NCI-H1694 treated with DMSO at 0.1 percent for 48 hours (cell line): ENCODE results near the gene SNX9.
"Not testable (repeated sequence)": the region's sequence is repeated elsewhere in the genome, so short reads cannot be mapped to it uniquely, and the experiment has no call there.

ENCODE experiments used
- DNase-seq: peaks from one replicate; lab custom pipeline; 2025; lab: John Stamatoyannopoulos, UW

Gene SNX9

DNA sequence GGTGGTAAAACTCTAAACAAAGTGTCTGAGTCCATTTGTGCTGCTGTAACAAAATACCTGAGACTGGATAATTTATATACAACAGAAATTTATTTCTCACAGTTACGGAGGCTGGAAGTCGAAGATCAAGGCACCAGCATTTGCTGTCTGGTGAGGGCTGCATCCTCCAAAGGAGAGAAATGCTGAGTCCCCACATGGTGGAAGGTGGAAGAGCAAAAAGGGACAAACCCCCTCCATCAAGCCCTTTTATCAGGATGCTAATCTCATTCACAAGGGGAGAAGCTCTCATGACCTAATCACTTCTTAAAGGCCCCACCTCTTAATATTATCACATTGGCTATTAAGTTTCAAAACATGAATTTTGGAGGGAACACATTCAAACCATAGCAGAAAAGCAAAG is 102.7 kb downstream of the SNX9 start:
- no peak for DNase-seq

DNA sequence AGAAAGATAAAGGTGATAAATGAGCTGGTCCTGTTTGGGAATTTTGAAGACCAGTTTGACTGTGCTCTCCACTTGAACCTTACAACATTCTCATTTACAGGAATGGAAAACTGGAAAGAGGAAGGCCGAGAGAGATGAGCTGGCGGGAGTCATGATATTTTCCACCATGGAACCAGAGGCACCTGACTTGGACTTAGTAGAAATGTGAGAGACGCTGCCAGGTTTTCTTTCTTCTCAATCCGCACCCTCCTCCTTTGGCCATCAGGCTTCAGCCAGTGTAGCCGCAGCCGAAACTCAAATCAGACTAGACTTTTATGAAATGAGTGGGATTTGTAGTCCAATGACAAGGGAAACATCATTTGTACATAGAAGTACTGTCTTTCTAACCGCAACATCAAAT is 104.0 kb downstream of the SNX9 start:
- no peak for DNase-seq

DNA sequence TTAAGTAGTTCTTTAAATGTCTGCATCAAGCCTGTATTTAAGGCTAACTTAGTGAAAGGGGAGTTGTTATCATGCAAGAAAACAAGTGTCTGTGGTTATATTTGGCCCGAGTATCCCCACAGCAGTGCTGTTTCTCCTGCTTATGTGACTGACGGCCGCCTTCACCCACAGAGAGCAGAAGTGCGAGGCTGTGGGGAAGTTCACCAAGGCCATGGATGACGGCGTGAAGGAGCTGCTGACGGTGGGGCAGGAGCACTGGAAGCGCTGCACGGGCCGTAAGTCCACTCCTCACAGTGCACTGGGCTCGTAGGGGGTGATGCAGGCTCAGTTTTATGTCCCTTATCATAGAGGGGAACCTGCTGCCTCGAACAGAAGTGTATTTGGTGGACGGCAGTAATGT is 105.4 kb downstream of the SNX9 start:
- DNase-seq, result no peak

DNA sequence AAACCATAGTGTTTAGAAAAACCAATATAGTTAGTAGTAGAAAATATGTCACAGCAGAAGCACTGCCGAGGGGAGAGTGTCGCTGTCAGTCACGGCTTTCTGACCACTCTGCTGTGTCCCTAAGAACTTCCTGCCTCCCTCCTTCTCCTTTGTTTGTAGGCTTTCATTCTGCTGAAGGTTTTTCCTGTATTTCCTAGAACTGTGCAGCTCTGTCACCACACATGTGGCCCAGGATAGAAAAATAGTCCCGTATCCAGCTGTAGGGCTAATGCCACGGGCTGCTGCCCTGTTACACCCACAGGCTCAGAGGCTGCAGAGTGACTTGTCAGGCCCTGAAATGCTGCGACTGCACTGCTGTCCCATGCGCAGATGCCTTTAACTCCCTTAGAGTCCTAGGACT is 106.0 kb downstream of the SNX9 start:
- no peak for DNase-seq

DNA sequence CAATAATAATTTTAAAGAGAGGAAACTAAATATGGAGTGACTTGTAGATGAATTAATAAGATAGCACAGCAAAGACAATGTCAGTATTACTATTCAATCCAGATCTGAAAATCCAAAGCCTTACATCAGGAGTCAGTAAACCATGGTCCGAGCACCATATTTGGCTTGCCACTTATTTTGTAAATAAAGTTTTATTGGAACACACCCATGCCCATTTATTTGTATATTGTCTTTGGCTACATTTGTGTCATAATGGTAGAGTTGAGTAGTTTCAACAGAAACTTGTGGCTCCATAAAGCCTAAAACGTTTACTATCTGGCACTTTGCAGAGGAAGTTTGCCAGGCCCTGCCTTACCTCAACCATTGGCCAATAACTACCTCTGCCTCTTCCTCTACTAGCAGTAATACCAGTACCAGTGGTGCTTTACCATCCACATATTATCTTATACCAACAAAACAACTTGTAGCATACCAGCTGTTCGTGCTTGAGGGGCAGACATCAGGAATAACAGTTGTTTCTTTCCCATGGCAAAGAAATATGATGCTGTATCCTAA is 106.8 kb downstream of the SNX9 start:
- no peak for DNase-seq

DNA sequence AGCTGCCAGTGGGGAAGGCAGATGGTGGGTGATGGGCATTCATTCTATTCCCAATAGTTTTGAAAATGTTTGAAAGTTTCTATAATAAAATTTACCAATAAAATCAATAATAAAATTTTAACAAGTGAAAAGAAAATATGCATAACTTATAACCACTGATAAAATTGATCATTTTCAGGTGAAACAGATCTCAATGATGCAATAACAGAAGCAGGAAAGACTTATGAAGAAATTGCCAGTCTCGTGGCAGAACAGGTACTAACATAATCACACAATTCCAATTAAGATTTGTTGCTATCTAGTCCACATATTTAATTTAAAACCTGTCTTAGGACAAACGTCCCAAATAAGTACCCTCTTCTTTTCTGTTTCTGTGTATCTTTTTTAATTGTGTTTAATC is 112.7 kb downstream of the SNX9 start:
- no peak for DNase-seq

DNA sequence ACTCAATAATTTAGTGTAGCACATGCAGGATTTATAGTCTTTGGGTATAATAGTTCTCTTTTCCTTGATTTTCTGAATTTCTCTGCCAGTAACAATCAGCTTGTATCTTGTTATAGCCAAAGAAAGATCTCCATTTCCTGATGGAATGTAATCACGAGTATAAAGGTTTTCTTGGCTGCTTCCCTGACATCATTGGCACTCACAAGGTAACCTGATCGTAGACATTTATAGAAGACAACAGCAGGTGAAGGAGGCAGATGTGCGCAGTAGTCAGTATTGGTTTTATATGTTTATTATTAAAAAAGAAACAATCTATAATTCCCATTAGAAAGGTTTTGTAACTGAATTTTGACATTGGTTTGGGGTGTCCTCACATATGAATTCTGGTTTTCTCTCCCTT is 114.3 kb downstream of the SNX9 start:
- no peak for DNase-seq

DNA sequence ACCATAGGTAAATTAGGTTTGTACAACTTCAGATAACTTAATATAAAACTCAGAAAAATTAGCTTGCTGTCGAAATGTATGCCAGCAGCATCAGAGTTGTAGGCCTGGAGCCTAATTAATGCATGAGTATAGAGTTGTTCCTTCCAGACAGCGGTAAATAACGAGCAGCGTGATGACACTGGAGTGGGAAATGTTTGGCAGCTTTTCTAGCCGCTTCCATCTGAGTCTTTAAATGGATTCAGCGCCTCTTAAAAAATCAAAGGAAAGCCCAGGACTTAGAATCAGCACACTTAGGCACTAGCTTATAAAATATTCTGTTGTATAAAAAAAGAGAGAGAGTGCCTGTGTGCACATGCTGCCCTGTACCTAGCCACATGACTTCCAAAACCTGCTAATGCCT is 114.9 kb downstream of the SNX9 start:
- DNase-seq, result no peak

DNA sequence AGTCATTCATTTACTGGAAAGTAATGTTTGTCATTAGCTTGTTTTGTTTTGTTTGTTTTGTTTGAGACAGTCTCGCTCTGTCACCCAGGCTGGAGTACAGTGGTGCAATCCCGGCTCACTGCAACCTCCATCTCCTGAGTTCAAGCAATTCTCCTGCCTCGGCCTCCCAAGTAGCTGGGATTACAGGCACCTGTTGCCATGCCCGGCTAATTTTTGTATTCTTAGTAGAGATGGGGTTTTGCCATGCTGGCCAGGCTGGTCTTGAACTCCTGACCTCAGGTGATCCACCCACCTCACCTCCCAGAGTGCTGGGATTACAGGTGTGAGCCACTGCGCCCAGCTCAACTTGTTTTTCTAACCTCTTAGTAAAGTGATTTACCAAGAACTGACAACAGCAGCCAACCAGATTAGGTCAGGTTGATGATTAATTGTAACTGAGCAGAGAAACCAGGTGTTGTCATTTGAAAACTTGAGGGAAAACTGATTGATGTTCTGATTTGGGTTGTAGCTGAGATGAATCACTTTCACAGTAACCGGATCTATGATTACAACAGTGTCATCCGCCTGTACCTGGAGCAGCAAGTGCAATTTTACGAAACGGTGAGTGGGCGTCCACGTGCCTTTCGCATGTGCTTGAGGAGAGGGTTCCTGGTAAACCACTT is 117.5 kb downstream of the SNX9 start:
- DNase-seq, result not testable (repeated sequence)

DNA sequence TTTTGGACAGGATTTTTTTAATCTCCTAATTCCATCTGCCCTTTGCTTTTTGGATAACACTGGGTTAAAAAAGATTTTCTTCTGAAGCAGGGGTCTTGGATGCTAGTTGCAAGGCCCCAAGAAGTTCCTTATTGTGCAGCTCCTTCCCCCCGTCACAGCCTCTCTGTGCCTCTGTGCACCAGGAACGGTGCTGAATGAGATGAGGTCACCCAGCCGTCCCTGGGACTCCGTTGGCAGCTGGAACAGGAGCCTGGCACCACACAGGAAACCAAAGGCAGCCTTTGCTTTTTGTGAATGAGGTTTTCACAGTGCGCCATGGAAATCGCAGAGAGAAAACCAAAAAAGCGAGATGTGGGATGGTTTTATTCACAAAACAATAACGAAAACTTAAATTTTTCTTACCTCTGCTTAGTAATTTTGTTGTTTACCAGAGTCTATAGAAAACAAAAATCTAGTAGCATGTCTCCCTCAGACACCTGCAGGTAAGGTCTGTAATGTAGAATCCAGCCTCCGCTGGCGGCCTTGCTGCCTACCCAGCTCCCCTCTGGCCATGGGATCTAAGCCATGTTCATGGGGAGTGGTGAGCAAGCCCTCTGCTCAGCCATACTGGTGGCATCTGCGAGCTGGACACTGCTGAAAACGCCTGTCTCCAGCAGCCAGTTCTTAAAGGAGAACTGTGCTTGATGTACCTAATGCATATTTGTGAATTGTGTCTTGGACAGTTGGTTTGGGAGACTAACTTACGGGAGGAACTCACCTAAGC is 118.2 kb downstream of the SNX9 start:
- DNase-seq, result no peak

DNA sequence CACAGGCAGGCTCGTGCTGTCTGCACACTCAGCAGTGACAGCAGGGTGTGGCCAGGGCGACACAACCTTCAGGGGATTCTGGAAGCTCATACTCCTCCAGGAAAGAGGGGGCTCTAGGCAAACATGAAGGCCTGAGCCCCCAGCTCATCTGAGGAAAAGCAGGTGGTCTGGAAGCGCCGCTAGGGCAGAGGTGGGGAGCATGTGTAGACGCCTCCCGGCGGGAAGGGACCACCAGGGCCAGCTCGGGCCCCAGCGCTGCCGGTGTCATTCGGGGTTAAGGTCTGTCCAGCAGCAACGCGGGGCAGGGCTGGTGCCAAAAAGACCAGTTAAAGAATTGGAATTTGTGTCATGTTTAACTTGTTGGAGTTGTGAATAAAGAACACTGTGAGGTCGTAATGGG is 119.3 kb downstream of the SNX9 start:
- no peak for DNase-seq

DNA sequence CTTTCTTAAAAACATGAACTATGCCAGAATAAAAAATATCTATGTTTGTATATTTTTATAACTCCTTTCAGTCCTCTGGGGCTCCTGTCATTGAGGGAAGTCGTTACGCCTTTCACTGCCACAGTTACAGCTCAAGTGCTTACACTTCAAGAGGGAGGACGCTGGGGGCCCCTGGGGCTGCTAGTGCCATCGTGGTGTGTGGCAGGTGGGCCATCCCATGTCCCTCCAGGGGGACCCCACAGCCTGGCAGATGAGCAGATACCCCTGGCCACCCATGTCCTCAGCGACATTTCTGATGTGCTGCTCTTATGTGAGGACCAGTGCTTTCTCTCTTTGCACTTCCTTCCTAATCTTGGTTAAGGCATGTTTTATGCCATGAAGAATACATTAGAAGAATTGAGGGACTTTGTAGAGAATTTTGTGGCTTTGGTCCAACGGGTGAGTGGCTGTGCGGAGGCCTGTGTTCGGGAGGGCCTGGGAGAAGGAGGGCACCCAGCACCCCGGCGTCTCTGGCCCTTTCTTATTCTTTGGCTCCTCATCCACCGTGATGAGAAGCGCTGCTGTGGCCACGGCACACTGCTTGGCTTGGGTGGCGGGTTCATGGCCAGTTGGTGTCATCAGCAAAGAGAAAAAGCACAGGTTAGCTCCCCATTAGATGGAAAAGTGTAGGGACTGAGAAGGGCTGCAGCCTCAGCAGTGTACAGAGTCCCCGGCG is 120.4 kb downstream of the SNX9 start:
- DNase-seq, result no peak

DNA sequence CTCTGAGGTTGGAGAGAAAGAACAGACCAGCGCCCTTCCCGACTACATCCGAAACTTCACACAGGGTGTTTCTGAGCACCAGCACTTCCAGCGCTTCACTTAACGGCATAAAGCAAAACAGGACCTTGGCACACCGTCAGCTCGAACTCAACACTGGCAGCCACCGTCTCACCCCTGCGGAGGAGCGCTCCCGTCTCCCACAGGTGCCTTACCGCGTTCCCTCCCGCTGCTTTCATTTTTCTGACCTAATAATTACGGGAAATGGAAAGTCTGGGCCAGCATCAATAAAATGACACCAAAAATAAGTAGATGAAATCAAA is 120.9 kb downstream of the SNX9 start:
- no peak for DNase-seq

DNA sequence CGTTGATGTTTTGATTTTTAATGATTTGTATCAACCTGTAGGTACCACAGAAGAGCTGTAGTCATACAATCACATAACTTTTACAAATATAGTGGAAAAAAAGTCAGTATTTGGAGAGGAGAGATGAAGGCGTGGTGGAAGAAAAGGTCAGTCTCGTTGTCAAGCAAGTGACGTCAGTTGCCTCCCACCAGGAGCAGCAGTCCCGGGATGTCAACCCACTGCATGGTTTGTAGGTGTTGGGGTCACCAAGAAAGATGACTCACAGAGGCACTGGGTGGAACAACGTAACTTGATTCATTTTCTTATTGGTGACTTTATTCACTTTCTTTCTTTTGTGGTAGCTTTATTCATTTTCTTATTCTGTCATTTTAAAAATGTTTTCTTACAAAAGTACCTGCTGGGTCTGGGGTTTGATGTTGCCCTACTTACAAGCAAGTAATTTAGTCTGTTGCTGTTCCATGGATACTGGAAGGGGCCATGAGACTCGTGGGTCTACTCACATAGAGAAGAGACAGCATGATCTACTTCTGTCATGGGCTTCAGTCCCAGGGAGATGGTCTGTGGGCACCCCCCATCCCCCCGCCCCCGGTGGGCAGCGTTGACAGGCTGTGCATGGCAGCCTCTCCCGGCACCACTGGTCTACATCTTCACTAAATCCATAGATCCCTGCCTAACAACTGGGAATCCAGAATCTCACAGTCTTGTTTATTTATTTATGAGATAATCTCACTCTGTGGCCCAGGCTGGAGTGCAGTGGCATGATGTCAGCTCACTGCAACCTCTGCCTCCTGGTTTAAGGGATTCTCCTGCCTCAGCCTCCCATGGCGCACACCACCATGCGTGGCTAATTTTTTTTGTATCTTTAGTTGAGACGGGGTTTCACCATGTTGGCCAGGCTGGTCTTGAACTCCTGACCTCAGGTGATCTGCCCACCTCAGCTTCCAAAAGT is 122.2 kb downstream of the SNX9 start:
- DNase-seq, result no peak

DNA sequence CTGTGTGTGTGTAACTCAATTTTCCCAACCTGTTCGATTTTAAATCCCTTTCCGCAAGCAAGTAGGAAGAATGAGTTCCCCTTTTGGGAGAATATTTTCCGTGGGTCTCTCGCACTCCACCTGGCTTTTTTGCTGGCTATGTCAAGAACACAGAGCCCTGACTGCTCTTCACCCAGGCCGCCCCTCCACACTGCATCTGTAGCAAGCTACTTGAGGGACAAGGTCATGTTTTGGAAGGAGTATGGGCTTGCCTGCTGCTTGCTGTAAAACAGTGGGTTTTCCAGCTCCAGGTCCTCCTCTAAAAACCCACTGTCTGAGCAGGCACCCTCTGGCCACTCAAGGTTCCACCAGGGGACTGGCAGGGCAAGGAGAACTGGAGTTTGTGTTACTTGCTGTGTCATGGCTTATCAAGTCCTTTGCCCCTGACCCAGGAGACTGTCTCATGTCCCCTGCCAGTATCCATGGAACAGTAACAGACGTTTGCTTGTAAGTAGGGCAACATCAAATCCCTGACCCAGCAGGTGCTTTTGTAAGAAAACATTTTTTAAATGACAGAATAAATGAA is 123.1 kb downstream of the SNX9 start:
- DNase-seq, result no peak

DNA sequence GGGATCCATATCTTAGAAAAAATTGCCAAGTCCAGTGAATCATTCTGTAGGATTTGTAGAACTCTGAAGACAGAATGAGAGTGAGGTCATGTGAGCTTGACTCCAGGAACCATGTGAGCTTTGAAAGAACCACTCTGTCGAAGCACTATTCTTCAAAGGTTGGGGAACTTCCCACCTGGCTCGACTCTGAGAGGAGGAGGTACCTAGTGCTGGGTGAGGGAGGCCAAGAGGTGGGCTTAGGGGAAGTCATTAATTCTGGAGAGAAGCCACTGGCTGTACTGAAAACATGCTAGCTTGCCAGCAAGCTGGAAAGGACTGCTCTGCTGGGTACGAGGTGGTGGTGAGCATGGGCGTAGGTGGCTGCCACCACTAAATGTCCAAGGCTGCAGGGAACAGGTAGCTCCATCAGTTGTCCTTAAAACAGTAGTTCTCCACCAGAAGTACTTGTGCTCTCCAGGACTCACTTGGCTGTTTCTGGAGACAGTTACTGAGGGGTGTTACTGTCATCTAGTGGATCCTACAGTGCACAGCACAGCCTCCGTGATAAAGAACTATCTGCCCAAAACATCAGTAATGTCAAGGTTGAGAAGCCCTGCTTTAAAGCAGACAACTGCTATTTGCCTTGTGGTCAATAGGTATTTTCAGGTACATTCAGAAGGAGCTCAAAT is 124.0 kb downstream of the SNX9 start:
- DNase-seq, result no peak

DNA sequence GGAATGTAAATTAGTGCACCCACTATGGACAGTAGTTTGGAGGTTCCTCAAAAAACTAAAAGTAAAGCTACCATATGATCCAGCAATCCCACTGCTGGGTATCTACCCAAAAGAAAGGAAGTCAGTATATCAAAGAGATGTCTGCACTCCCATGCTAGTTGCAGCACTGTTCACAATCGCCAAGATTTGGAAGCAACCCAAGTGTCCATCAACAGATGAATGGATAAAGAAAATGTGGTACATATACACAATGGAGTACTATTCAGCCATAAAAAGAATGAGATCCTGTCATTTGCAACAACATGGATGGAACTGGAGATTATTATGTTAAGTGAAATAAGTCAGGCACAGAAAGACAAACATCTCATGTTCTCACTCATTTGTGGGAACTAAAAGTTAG is 127.9 kb downstream of the SNX9 start:
- DNase-seq, result not testable (repeated sequence)

DNA sequence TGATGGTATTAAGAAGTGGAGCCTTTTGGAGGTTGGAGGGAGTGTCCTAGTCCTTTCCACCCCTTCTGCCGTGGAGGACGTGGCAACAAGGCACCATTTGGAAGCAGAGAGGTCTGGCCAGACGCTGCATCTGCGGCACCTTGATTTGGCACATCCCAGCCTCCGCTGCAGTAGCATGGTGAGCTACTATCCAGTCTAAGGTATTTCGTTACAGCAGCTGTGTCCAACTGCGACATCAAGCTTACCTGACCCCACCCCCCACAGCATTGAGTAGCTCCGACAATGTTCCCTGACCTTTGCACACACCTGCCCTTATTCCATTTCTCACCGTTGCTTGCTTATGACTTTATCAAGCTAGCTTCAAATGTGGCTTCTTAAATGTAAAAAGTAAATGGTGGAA is 128.8 kb downstream of the SNX9 start:
- no peak for DNase-seq

DNA sequence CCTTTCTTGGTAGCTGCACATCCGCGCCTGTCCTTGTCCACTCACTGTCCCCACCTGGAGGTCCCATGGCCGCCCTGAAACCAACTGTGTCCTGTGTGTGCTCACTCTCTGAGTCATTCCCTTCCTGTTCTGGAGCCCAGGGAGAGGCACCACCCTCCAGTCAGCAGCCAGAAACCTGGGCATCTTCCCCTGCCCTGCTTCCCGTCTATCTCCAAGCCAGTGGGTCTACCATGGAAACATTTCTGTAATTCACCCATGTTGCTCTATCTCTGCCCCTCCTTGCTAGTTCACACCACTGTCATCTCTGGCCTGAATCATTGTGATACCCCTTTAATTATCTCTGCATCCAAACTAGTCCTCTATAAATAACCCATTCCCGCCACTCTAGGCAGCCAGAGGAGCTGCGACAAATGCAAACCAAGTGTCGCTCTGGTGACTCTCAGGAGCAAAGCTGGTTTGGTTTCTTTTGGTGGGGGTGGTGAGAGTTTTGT is 129.9 kb downstream of the SNX9 start:
- no peak for DNase-seq

DNA sequence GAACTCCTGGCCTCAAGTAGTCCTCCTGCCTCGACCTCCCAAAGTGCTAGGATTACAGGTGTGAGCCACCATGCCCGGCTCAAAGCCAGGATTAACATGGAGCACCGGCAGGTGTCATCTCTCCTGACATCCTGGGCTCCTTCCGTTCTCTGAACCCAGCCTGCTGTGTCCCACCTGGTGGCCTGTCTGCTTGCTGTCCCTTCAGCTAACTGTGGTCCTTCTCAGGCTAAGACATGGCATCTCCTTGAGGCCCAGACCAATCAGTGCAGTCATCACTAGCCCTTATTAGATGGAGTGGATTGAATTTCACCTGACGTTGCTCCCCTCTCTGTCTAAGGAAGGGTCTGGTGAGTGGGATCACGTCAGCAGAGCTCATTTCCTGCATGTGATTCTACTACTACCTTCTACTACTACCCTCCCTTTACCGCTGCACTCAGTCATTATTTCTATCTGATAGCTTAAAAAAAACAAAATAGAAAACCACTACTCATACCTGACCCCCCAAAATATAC is 130.6 kb downstream of the SNX9 start:
- DNase-seq, result no peak
